ENCODE data around the gene C1QTNF8.

C1QTNF8 gene

GRCh38 chr16:1044460-1045309 lies 51.4 kb downstream of the C1QTNF8 start:
- no peak overlapping the region for H3K9ac ChIP-seq (ENCODE audit: low read length)
- no peaks in the 10 kb centered on the region for H3F3A ChIP-seq (ENCODE audit: insufficient read depth, low read length)
- H3K36me3 ChIP-seq (ENCODE audit: insufficient read depth, low read length) = no peaks in the 10 kb centered on the region
- no peak overlapping the region for H3K4me2 ChIP-seq (ENCODE audit: low read length)
- no peaks in the 10 kb centered on the region for H3K79me2 ChIP-seq (ENCODE audit: insufficient read depth, low read length)
- TF ChIP-seq EZH2 (IDR thresholded peaks at IDR 0.05; ENCODE audit: borderline replicate concordance, low read length) (no peak), CTCF (IDR thresholded peaks at IDR 0.05; ENCODE audit: low read length) (no peak)
- H4K20me1 ChIP-seq (ENCODE audit: insufficient read depth, low read length) = no peaks in the 10 kb centered on the region
- H3K4me3 ChIP-seq (ENCODE audit: low read depth, low read length, poor library complexity, severe bottlenecking) = no peak overlapping the region
- H3K4me1 ChIP-seq (ENCODE audit: insufficient read depth, low read length, severe bottlenecking) = no peaks in the 10 kb centered on the region
- H3K9me2 ChIP-seq (ENCODE audit: low read depth, low read length) = no peaks in the 10 kb centered on the region
- H2AFZ ChIP-seq (ENCODE audit: low read length) = no peak overlapping the region
- H3K27ac ChIP-seq (ENCODE audit: low read depth, low read length, poor library complexity, severe bottlenecking) = no peak overlapping the region
- H3K9me3 ChIP-seq (ENCODE audit: low read length) = no peaks in the 10 kb centered on the region
- no peaks in the 10 kb centered on the region for H3K27me3 ChIP-seq (ENCODE audit: insufficient read depth, low read length)

- H3K9ac ChIP-seq (ENCODE audit: low read length) = no peak overlapping the region
- H3K36me3 ChIP-seq (ENCODE audit: insufficient read depth, low read length) = no peaks in the 10 kb centered on the region
- TF ChIP-seq EZH2 (IDR thresholded peaks at IDR 0.05; ENCODE audit: borderline replicate concordance, low read length) (no peak), CTCF (IDR thresholded peaks at IDR 0.05; ENCODE audit: low read length) (no peak)
- no peak overlapping the region for H3K4me3 ChIP-seq (ENCODE audit: low read depth, low read length, poor library complexity, severe bottlenecking)
- no peaks in the 10 kb centered on the region for H3K79me2 ChIP-seq (ENCODE audit: insufficient read depth, low read length)
- no peaks in the 10 kb centered on the region for H3K9me3 ChIP-seq (ENCODE audit: low read length)
- H3K9me2 ChIP-seq (ENCODE audit: low read depth, low read length) = no peaks in the 10 kb centered on the region
- H3K4me1 ChIP-seq (ENCODE audit: insufficient read depth, low read length, severe bottlenecking) = no peaks in the 10 kb centered on the region
- H3K4me2 ChIP-seq (ENCODE audit: low read length) = no peak overlapping the region
- no peaks in the 10 kb centered on the region for H3F3A ChIP-seq (ENCODE audit: insufficient read depth, low read length)
- no peaks in the 10 kb centered on the region for H3K27me3 ChIP-seq (ENCODE audit: insufficient read depth, low read length)
- H2AFZ ChIP-seq (ENCODE audit: low read length) = no peak overlapping the region
- no peaks in the 10 kb centered on the region for H4K20me1 ChIP-seq (ENCODE audit: insufficient read depth, low read length)
- H3K27ac ChIP-seq (ENCODE audit: low read depth, low read length, poor library complexity, severe bottlenecking) = no peak overlapping the region
Observed at GRCh38 chr16:1043881-1044451, 52.1 kb downstream of the C1QTNF8 start.

DNA sequence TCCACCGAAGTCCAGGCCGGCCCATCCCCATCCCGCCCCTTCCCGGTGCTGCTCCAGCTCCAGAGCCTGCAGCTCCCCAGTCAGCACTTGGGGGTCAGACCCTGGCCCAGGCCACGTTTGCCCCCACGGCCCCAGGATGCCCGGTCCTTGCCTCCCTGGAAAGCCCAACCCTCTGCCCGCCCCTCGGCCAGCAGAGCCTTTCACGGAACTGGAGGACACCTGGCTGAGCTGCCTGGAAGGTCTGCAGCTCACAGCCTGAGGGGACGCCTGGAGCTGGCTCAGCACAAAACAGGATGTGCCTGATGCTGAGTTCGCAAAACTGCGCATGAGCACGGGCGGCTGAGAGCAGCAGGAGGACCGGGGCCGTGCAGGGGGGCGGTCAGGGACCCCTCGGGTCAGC lies 53.2 kb downstream of the C1QTNF8 start:
- H3K9ac ChIP-seq (ENCODE audit: low read length) = no peak overlapping the region
- TF ChIP-seq EZH2 (IDR thresholded peaks at IDR 0.05; ENCODE audit: borderline replicate concordance, low read length) = no peak
- no peak for TF ChIP-seq CTCF (IDR thresholded peaks at IDR 0.05; ENCODE audit: low read length)
- H4K20me1 ChIP-seq (ENCODE audit: insufficient read depth, low read length) = no peaks in the 10 kb centered on the region
- no peak overlapping the region for H3K4me2 ChIP-seq (ENCODE audit: low read length)
- H3K27me3 ChIP-seq (ENCODE audit: insufficient read depth, low read length) = no peaks in the 10 kb centered on the region
- no peaks in the 10 kb centered on the region for H3F3A ChIP-seq (ENCODE audit: insufficient read depth, low read length)
- H3K27ac ChIP-seq (ENCODE audit: low read depth, low read length, poor library complexity, severe bottlenecking) = no peak overlapping the region
- no peaks in the 10 kb centered on the region for H3K36me3 ChIP-seq (ENCODE audit: insufficient read depth, low read length)
- H3K4me3 ChIP-seq (ENCODE audit: low read depth, low read length, poor library complexity, severe bottlenecking) = no peak overlapping the region
- no peak overlapping the region for H2AFZ ChIP-seq (ENCODE audit: low read length)
- no peaks in the 10 kb centered on the region for H3K4me1 ChIP-seq (ENCODE audit: insufficient read depth, low read length, severe bottlenecking)
- H3K79me2 ChIP-seq (ENCODE audit: insufficient read depth, low read length) = no peaks in the 10 kb centered on the region
- no peaks in the 10 kb centered on the region for H3K9me3 ChIP-seq (ENCODE audit: low read length)
- H3K9me2 ChIP-seq (ENCODE audit: low read depth, low read length) = no peaks in the 10 kb centered on the region

Measured in OCI-LY1 (cell line).